B cell (primary cell): ENCODE measurements around the gene TNFRSF1A. TPM values are rescaled to one million over a fixed set of nuclear protein-coding genes. Genes with fewer than 3 reads are reported as not detected.

Experiments
- ATAC-seq: fragments of 200-7000 bp; cut with Tn5 transposase; one replicate; pipeline ENCODE4 v1.10.0; 2021; ENCODE audit warnings: low read depth, mild to moderate bottlenecking, moderate number of reproducible peaks, moderate library complexity
- CTCF ChIA-PET: fragments of 350-600 bp; sonication (Branson Sonifier 250); formaldehyde crosslinking; loops from one replicate; lab custom pipeline; 2021; ENCODE audit warnings: antibody characterized with exemption, inconsistent platforms; lab: Charles Lee
- POLR2A ChIA-PET: fragments of 350-600 bp; sonication (Branson Sonifier 250); formaldehyde crosslinking; loops from one replicate; lab custom pipeline; 2021; ENCODE audit warnings: antibody characterized with exemption; lab: Charles Lee
- DNase-seq: peaks from one replicate; pipeline ENCODE4 v3.0.0; 2013
- H2AFZ ChIP-seq: 2 replicates; pipeline ENCODE4 v1.6.1; 2012; ENCODE audit warnings: mild to moderate bottlenecking, low read depth, low read length; ENCODE audit not compliant: insufficient read depth, poor library complexity, severe bottlenecking
- H3K27ac ChIP-seq, 2 donors: 1 replicate in 1 of 2; 2 replicates in 1 of 2; pipeline ENCODE4 v1.5.1; 2012 to 2013; ENCODE audit warnings: low read length in 2 of 2, mild to moderate bottlenecking in 2 of 2, moderate library complexity in 1 of 2
- H3K27me3 ChIP-seq, 4 experiments: fragments of 200-600 bp in 1 of 4; sonication (generic) in 1 of 4; replicated peaks in 1 of 4; 1 replicate in 2 of 4; 2 replicates in 2 of 4; pipeline versions ENCODE4 v1.6.1 to v1.7.0; 2013 to 2016; ENCODE audit warnings: low read length in 3 of 4, mild to moderate bottlenecking in 2 of 4, mixed read lengths in 1 of 4, moderate library complexity in 1 of 4; ENCODE audit not compliant: insufficient read depth in 4 of 4, control insufficient read depth in 3 of 4; ENCODE audit errors: control extremely low read depth in 1 of 4
- H3K36me3 ChIP-seq, 2 experiments: replicated peaks in 1 of 2; 1 replicate in 1 of 2; 2 replicates in 1 of 2; pipeline versions ENCODE4 v1.6.1 to v1.7.1; 2013; ENCODE audit warnings: low read length in 1 of 2; ENCODE audit not compliant: insufficient read depth in 2 of 2, control insufficient read depth in 1 of 2; ENCODE audit errors: control extremely low read depth in 1 of 2, extremely low read depth in 1 of 2
- H3K4me1 ChIP-seq, 2 donors: fragments of 200-600 bp in 1 of 2; sonication (generic) in 1 of 2; 1 replicate in 1 of 2; 2 replicates in 1 of 2; pipeline versions ENCODE4 v1.5.1 to v1.6.1; 2013 to 2017; ENCODE audit warnings: low read length in 2 of 2; ENCODE audit not compliant: control insufficient read depth in 2 of 2, insufficient read depth in 2 of 2
- H3K4me2 ChIP-seq: replicated peaks from 2 replicates; pipeline ENCODE3; 2012; ENCODE audit warnings: mild to moderate bottlenecking, low read depth, low read length; ENCODE audit not compliant: poor library complexity, severe bottlenecking
- H3K4me3 ChIP-seq, 5 experiments: fragments of 200-600 bp in 1 of 5; sonication (generic) in 1 of 5; 1 replicate in 3 of 5; 2 replicates in 2 of 5; pipeline versions ENCODE4 v1.5.1 to v1.7.0; 2011 to 2016; ENCODE audit warnings: low read length in 4 of 5, mild to moderate bottlenecking in 4 of 5, low read depth in 2 of 5, control low read depth in 1 of 5, moderate library complexity in 1 of 5; ENCODE audit not compliant: insufficient read depth in 1 of 5; ENCODE audit errors: control extremely low read depth in 1 of 5, extremely low read depth in 1 of 5
- H3K79me2 ChIP-seq: fragments of 200-600 bp; sonication (generic); one replicate; pipeline ENCODE4 v1.6.0; 2016; ENCODE audit warnings: low read length; ENCODE audit not compliant: control insufficient read depth, insufficient read depth
- H3K9ac ChIP-seq: fragments of 200-600 bp; sonication (generic); 2 replicates; pipeline ENCODE4 v1.6.1; 2017; ENCODE audit warnings: mild to moderate bottlenecking, low read length, moderate library complexity
- H3K9me3 ChIP-seq, 3 donors: one replicate each; pipeline versions ENCODE4 v1.6.1 to v1.7.1; 2013; ENCODE audit warnings: low read length in 2 of 3; ENCODE audit not compliant: control insufficient read depth in 2 of 3, insufficient read depth in 1 of 3; ENCODE audit errors: control extremely low read depth in 1 of 3
- H4K20me1 ChIP-seq: 2 replicates; pipeline ENCODE4 v1.6.0; 2012; ENCODE audit warnings: mild to moderate bottlenecking, low read length; ENCODE audit not compliant: insufficient read depth, control insufficient read depth, poor library complexity, severe bottlenecking
- H3K27ac Mint-ChIP-seq: one replicate; pipeline ENCODE4 v1.8.0; 2021; ENCODE audit warnings: mixed read lengths
- H3K27me3 Mint-ChIP-seq: one replicate; pipeline ENCODE4 v1.8.0; 2021; ENCODE audit warnings: mixed read lengths
- H3K4me1 Mint-ChIP-seq: one replicate; pipeline ENCODE4 v1.8.0; 2021; ENCODE audit warnings: mixed read lengths
- H3K4me3 Mint-ChIP-seq: one replicate; pipeline ENCODE4 v1.8.0; 2021; ENCODE audit warnings: mixed read lengths
- H3K9me3 Mint-ChIP-seq: one replicate; pipeline ENCODE4 v1.8.0; 2022; ENCODE audit warnings: mixed read lengths; ENCODE audit not compliant: insufficient read depth
- CTCF ChIP-seq: fragments of 200-600 bp; IDR thresholded peaks from one replicate; pipeline ENCODE4 v1.8.0; 2022; ENCODE audit warnings: antibody characterized with exemption, mild to moderate bottlenecking
- EZH2 ChIP-seq: IDR thresholded peaks from 2 replicates; pipeline ENCODE4 v1.6.1; 2012; ENCODE audit warnings: borderline replicate concordance, low read depth, mild to moderate bottlenecking, moderate library complexity, low read length; ENCODE audit not compliant: insufficient read depth, poor library complexity, severe bottlenecking
- WGBS: methylation state at CpG from one replicate; pipeline ENCODE4 v1.1.5; 2013; ENCODE audit warnings: missing lambda C conversion rate; ENCODE audit not compliant: insufficient coverage; 5-methylcytosine and 5-hydroxymethylcytosine counted together
- intact Hi-C: fragments of 100-400 bp; cut with micrococcal nuclease; formaldehyde crosslinking; loops from one replicate; pipeline ENCODE4 v1.10.0; 2022
- polyA plus RNA-seq: library from polyadenylated mRNA; depleted of rRNA; stranded (reverse); fragments of >200 nt; gene quantifications from 2 replicates; pipeline ENCODE4 v1.2.3, GENCODE V29; 2012
- total RNA-seq, 2 donors: library from RNA; stranded (reverse); fragments of 120-200 nt in 1 of 2; gene quantifications; 1 replicate in 1 of 2; 2 replicates in 1 of 2; pipeline versions ENCODE4 v1.2.3 to v1.2.4, GENCODE V29; 2013 to 2022

The TNFRSF1A gene
- total and polyA plus RNA-seq, 2 donors (not counting 1 experiment from before 2014, with no cell fraction given) = 0.59 to 1.6 TPM

- no peak for DNase-seq
- POLR2A ChIA-PET = no interaction called here
- H3K36me3 ChIP-seq = no peaks in the 10 kb centered on the region
- Mint-ChIP-seq H3K27me3 (peaks cover 69% of the 10 kb centered on the region), H3K4me1 (peaks cover 35% of the 10 kb centered on the region), H3K27ac (no peak overlapping the region), H3K4me3 (no peak overlapping the region), H3K9me3 (no peaks in the 10 kb centered on the region)
- CTCF ChIA-PET = interaction anchor here (0.8 to 1.3 kb wide), 4 partner anchors 144 to 228 kb away, joined by 3 to 5 read pairs (median 4); partner anchors contain the start of gene VAMP1
- H3K27ac ChIP-seq = no peak overlapping the region
- 79% methylated on average over 19 of the region's 21 CpGs for WGBS
- no peak overlapping the region for H3K4me2 ChIP-seq
- no peak overlapping the region for H3K4me3 ChIP-seq
- no peak overlapping the region for H3K9ac ChIP-seq
- peaks cover 16% of the 10 kb centered on the region for H4K20me1 ChIP-seq
- TF ChIP-seq EZH2 (no peak), CTCF (no peak)
- peaks cover 0 to 66% (median 50%) of the 10 kb centered on the region in 4 experiments for H3K27me3 ChIP-seq
- no peak overlapping the region for H2AFZ ChIP-seq
- ATAC-seq = no peak
- H3K9me3 ChIP-seq = peaks cover 0 to 32% (median 0%) of the 10 kb centered on the region in 3 donors
- H3K79me2 ChIP-seq = no peaks in the 10 kb centered on the region
- intact Hi-C loops = no loop called here
- H3K4me1 ChIP-seq = peaks cover 39 to 57% of the 10 kb centered on the region in 2 donors
These were observed 15.3 kb downstream of the TNFRSF1A start for GRCh38 chr12:6326316-6327228.
